HG03439 (cell line): ENCODE measurements around the gene FIGLA.

Experiments used
- ATAC-seq: cut with Tn5 transposase; IDR thresholded peaks from one replicate; pipeline ENCODE4 v1.9.1; 2021; ENCODE audit warnings: mild to moderate bottlenecking, moderate library complexity; ENCODE audit not compliant: unreplicated experiment

Gene FIGLA

GRCh38 chr2:70790136-70790828 is at the start of gene FIGLA:
FIGLA (minus strand) TSS chr2:70790643; CDS start chr2:70790638, 5 bp downstream.
- no peak for ATAC-seq

GRCh38 chr2:70837980-70838925 is 47.8 kb upstream of the FIGLA start:
- no peak for ATAC-seq

- no peak for ATAC-seq
These were observed 45.2 kb upstream of the FIGLA start, which contains the start of gene CD207 for GRCh38 chr2:70835643-70836042. CD207 (minus strand) TSS chr2:70835816; CDS start chr2:70835776, 40 bp downstream.

GRCh38 chr2:70834881-70835280 is 44.4 kb upstream of the FIGLA start:
- no peak for ATAC-seq

DNA sequence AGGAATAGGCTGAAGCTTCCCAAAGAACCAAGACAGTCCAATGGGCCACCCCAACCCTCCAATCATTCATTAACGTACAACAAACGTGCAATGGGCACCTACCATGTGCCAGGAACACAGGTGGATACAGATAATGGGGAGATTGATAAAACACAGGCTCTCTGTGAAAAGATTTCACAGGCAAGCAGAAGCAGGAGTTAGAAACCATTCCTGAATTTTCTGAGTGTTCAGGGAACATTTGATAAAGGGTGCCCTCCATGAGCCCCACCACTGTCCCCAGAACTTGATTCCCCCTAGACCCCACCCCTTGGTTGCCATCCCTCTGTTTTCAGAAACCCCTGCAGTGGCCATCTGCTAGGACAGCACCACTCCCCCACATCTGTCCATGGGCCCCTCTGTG is 43.7 kb upstream of the FIGLA start:
- no peak for ATAC-seq

- no peak for ATAC-seq
These were observed 42.8 kb upstream of the FIGLA start for GRCh38 chr2:70833246-70833645.

DNA sequence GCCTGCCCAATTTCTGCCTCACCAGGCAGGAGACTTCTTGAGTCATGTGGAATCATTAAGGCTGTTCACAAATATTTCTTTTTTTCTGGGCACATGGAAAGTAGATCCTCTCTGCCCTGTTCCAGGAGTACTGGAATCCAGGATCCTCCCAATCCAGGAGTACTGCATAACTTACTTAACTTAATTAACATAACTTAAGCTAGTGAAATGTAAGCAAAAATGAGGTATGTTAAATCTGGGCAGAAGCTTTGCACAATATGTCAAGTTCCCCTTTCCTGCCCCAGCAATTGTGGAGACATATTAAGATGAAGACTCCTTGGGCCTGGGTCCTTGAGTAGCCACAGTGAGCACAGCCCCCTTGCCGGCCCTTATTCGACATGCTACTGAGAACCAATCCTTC is 41.9 kb upstream of the FIGLA start:
- ATAC-seq = no peak

DNA sequence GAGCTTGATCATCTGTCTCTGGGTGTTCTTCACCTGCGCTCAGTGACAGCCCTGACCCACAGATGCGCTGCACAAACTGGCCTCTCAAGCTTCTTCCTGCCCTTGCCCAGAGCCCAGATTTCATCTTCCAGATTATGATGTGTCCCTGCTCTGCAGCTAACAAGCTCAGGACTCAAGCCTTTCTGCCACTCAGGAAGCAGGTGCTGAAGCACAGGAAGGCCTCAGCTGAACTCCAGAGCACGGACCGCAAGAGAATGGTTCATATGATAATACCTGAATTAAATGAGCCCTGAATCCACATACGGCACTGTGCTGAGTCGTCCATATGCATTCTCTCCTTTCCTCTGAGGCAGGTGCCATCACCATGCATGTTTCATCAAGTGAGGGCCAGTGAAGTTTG is 41.4 kb upstream of the FIGLA start:
- ATAC-seq = no peak

DNA sequence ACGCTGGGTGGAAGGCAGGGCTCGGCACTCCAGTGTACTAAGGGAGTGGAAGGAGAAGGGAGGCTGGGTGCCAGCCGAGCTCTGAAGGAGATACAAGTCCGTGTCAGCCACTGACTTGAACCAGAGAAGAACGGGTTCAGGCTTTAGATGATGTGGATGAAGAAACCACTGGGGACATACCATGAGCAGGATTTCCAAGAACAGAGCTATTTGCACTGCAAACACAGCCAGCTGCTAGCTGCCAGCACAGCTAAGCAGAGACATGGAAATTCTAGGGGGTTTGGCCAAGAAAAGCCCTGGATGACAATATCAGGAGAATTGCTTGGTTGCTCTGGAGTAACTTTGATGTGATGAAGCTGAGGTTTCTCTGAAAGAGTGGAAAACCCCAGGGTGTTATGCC is 39.9 kb upstream of the FIGLA start:
- no peak for ATAC-seq

GRCh38 chr2:70829916-70830315 is 39.5 kb upstream of the FIGLA start:
- ATAC-seq = no peak

GRCh38 chr2:70828914-70829824 is 38.7 kb upstream of the FIGLA start:
- ATAC-seq = no peak

- no peak for ATAC-seq
These were observed 37.7 kb upstream of the FIGLA start for GRCh38 chr2:70828115-70828514.

GRCh38 chr2:70827388-70827787 is 36.9 kb upstream of the FIGLA start:
- no peak for ATAC-seq

DNA sequence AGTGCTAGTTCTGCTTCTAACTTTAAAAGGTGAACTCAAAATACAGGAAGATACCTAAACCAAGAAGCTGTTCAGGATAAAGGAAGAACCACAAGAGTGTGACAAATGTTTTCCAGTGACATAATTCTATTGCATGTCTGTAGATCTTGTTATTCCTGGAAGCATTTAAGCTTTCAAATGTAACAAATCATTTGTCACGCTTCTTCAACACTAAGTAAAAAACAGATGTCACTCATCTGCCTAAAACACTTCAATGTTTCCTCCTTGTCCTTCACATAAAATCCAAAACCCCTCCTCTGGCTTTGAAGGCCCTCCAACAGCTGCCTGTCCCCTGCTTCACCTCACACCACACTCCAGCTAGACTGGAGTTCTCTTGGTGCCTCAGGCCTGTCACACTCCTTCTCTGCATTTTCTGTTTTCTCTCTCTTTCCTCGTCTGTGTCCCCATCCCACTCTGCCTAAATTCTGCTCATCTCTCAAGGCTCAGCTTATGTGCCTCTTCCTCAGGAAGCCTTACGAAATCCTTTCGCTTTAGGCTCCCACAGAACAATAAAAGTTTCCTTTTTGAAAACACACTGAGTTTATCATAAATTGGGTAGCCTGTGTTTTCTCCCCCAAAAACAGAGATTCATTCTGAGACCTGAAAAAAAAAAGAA is 36.4 kb upstream of the FIGLA start:
- no peak for ATAC-seq

DNA sequence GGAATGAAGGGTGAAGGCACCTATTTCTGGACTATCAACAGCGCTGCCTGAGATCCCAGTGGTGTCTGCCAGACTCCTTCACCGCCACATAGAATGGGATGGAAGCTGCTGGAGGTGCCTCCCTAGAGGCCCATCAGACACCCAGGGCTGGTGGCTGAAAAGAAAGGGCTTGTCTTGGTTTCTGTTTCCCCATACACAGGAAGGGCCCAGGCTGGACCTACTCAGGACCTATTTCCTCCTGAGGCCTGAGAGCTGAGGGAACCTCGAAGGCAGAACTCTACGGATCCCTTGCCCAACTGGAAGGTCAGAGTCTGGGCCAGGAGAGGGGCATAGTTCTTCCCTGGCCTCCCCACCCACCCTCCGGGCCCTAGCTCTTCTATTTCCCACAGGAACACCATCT is 32.8 kb upstream of the FIGLA start:
- ATAC-seq = no peak

GRCh38 chr2:70822843-70823242 is 32.4 kb upstream of the FIGLA start:
- ATAC-seq = no peak

DNA sequence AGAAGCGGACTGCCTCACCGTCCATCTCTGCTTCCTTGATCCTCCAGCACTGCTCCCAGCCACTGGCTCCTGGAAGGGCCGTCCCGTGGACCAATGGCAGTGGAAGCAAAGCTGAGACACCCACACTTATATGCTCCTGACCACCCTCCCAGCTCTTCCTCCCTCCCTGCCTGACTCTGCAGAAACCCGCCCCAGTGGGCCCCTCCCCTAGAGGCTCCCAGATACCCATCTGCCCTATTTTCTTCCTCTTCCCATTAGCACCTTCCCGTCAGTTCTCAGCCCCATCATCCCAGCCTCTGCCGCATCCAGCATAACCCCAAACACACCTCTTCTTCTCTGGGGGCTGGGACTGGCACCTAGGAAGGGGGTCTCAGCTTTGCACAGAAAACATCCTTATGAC is 30.1 kb upstream of the FIGLA start, which contains the start of gene CLEC4F:
Gene CLEC4F (minus strand): TSS at position 101 of the 400 bp plus-strand sequence. CDS start 76 bp downstream, at position 25.
- no peak for ATAC-seq

DNA sequence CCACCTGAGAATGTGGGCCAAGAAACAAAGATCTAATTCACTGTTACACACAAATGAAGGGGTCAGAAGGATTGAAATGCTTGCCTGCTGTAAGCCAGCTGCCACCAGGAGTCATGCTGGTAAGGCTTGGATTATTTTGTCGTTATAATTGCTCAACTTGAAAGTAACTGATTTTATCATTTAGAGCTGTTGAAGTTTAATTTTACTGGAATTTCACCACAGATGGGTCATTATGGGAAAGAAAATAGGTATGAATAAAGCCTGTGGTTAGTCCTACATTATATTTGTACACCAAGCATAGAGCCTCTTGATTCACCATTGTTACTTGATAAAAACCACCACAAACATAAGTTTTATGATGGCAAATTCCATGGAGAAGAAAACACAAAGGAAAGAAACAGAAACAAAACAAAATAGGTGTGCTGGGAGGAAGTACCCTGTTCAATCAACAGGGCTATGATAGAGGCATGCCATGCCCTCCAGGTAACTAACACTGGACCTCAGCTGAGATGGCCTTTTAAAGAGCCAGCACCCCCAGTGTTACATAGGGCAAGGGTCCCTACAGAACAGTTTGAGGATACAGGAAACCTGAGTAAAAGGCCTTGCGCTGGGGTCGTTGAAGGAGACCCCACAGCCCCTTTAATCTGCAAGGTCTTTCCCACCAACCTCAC is 27.0 kb upstream of the FIGLA start:
- ATAC-seq = no peak

DNA sequence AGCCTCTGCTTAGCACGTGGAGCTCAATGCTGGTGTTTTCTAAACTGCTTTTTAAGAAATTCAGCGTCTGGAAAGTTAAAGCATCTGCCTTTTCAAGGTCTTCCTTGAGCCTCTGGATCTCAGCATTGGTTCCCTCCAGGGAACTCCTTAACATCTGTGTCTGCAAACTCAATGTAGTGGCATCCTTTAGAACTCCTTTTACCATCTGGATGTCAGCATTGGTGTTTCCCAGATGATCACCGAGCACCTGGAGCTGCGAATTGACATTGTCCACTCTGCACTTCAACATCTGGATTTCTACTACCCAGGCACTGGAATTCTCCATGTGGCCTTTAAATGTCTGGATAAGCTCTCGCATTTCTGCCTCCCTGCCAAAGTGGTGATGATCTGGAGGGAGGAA is 26.3 kb upstream of the FIGLA start:
- ATAC-seq = no peak
